GM19035 (cell line): Measurements from ENCODE around the gene GUCA1A.
"Not testable (repeated sequence)": the region's sequence is repeated elsewhere in the genome, so short reads cannot be mapped to it uniquely, and the experiment has no call there.

ENCODE experiments used
- ATAC-seq: cut with Tn5 transposase; IDR thresholded peaks from one replicate; pipeline ENCODE4 v1.9.1; 2021; ENCODE audit not compliant: unreplicated experiment

Gene GUCA1A

DNA sequence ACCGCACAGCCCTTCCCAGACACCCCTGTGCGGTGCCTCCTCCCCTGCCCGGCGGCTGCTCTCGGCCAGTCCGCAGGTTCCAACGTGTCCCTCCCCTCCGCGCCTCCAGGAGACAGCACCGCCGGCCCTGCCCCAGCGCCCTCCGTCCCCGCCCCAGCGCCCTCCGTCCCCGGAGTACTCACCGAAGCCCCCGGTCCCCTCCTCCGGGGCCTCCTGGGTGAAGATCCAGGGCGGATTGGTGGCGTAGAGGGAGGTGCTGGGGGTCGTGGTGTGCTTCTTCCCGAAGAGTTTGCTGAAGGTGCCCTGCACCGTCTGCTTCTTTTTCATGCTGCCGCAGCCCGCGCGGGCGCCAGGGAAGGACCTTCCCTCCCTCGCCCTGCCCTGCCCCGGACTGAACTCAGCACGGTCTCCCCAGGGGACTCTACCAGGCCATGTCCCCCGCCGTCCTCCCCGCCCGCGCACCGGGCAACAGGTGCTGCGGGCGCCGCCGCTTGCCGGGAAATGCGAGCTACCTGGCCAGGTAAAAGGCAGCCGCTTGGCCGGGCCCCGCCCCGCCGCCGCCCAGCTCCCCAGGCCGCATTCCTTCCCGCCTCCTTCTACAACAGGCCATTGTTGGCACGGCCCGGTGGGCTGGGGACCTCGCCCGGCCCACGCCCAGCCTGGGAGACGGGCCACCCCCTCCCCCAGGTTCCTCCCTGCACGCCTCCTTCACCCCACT lies 30.9 kb upstream of the GUCA1A start, which contains the start of gene C6orf132:
Gene C6orf132 (minus strand): TSS at position 503 of the 718 bp plus-strand sequence. CDS start 176 bp downstream, at position 327.
- no peak for ATAC-seq

DNA sequence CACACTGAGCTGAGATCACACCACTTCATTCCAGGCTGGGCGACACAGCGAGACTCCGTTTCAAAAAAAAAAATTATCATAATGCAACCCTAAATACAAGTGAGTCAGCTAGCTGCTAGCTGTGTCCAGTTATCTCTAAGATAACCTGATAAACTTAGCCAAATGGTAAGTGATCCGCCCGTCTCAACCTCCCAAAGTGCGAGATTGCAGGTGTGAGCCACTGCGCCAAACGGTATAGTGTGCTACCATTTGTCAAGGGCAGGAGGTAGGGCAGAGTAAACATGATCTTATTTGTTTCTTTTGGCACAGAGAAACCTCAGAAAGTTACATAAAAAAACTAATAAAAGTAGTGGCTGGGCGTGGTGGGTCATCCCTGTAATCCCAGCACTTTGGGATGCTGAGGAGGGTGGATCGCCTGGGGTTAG lies 26.0 kb upstream of the GUCA1A start:
- no peak for ATAC-seq

DNA sequence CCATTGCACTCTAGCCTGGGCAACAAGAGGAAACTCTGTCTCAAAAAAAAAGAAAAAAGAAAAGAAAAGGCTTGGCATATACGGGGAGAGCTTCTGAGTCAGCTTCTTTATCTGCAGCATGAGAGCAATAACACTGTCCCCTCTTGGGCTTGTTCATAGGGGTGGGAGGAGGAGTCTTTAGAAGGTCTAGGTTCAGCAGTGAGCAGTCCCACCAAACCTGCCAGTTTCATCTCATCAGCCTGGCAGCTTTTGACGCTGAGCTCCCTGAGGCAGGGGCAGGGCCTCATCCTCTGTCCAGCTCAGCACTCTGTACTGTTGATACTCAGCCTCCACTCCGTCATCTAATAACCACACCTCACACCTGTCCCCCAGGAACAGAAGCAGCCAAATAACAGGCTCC lies 25.1 kb upstream of the GUCA1A start:
- no peak for ATAC-seq

DNA sequence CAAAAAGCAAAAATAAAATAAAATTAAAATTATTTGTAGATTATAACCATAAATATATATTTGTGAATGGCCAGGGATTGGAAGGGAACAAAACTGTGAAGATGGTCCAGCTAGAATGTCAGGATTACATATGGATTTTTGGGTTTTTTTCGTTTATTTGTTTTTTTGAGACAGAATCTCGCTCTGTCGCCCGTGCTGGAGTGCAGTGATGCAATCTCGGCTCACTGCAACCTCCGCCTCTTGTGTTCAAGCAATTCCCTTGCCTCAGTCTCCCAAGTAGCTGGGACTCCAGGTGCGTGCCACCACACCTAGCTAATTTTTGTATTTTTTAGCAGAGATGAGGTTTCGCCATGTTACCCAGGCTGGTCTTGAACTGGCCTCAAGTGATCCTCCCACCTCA lies 22.9 kb upstream of the GUCA1A start:
- ATAC-seq: no peak

DNA sequence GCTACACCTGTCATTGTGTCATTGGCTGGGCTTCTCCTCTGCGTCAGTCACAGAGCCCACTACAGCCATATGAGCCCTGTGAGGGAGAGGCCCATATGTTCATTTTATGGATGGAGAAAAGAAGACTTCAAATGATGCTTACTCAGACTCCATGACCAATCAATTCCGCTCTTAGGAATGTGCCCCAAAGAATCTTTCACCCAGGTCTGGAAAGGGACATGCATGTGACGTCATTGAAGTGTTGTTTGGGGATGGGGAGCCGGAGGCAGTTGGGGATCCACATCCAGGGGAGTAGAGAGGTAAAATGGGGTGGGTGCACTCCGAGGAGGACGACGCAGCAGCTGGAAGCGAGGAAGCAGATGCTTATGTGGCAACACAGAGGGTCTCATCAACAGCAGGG lies 21.1 kb upstream of the GUCA1A start:
- no peak for ATAC-seq

DNA sequence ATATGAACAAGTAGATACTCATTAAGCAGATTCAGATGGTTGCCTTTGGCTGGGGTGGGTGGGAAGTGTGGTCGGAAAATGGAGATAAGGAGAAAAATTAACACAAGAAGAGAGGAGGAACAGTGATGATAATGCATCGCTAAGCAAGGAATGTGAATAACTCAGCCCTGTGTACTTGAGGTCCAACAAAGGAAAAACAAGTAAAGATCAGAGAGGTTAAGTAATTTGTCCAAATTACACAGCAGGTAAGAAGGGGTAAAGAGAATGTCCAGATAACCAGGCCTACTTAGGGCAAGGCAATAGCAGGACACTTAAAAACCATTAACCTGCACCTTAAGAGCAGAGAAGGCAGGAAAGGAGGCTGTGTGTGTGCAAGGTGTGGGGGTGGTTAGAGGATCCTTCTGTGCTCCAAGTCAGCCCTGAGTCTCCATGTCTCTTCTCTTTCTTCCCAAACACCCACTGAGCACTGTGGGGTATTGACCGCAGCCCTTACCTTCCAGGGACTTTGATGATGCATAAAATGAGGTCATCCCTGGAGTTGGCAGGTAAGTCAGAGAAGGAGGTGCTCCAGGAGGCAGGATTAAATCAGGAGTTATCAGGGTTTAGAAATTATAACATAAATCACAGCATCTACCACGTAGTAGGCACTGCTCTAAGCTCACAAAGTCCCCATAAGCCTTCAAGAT lies 20.5 kb upstream of the GUCA1A start:
- ATAC-seq: not testable (repeated sequence)

DNA sequence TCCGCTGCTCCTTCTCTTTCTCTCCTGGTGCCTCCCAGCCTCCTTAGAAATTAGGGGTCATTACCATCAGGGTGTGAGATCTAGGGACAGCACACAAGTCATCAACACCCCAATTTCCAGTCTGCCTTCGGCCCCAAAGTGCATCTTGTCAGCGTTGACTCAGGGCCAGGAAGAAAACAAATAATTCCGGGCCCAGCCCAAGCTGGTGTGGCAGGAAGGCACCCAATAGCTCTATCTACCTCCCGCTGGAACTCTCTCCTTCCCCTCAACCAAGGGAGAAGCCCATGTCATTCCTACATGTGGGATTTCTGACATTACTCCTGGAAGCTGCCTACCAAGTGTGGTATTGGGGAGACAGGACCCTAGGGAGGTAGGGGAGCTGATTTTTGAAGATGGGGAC lies 19.2 kb upstream of the GUCA1A start:
- no peak for ATAC-seq

DNA sequence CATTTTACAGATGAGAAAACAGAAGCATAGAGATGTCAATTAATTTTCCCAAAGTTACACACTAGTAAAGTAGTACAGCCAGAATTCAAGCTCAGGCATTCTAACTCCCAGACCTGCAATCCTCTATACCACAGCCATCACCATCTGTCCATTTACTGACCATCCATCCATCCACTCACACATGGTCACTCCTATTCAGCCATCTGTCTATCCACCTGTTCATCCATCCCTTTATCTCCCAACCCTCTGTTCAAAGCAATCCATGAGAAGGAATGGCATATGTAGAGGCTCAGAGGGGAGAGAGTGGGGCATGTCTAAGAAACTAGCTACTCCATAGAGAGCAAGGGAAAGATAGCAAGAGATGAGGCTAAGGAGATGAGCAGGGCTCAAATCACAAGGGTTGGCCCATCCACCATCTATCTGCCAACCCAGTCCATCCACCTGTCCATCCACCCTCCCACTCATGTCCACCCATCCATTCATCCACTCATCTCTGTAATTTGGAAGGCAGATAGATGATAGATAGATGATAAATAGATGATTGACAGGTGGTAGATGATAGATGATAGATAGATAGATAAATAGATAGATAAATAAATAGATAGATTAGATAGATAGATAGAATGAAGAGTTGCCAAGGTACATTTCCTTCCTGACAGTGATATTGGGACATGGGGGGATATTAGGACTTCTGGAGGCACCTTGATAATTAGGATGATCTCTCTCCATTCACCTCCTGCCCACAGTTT lies 18.5 kb upstream of the GUCA1A start:
- no peak for ATAC-seq

DNA sequence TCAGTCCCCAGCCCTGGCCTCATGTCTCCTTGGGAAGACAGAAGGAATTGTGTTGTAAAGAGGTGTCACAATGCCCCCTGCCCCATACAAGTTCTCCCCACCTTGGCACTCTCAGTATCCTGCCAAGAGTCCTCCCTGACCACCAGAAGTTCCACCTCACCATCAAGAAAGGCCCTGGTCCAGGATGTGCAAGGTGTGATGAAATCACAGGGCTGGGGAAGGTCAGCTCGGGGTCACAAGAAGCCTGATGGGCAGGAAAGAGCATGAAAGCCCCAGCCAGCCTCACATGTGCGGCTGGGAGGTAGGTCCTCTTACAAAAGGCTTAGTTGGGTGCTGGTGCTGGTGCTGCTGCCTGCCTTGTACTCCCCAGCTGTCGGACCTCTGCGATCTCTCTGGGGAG lies 17.9 kb upstream of the GUCA1A start:
- no peak for ATAC-seq

DNA sequence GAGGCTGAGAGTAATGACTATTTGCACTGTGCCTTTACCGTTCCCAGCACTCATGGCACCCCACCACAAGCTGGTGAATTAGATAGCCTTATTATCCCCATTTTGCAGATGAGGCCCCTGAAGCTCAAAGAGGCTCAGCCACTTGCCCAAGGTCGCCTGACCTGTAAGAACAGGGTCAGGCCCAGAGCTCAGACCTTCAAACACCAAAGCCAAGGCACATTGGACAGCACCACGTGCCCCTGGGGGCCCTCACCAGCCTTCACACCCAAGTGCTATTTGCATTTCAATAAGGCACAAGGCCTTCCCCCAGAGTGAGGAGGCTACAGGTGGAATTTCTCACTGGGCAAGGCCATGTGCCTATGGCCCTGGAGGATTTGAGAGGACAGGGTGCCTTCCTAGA lies 16.5 kb upstream of the GUCA1A start:
- no peak for ATAC-seq

DNA sequence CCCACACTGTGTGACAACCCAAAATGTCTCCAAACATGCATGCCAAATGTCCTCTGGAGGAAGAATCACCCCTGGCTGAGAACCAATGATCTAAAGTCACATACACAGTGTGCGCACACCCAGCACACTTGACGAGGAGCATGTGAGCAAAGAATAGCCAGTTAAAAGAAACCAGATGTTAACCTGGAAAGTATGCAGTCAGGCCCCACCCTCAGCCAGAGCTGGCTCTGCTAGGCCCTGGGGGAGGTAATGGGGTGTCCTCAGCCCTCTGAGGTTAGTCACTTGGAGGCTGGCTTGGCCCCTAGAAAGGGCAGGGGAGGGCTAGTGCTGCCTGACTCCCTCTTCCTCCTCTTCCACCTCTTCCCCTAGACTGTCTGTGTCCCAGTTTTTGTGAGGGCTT lies 15.2 kb upstream of the GUCA1A start:
- no peak for ATAC-seq

DNA sequence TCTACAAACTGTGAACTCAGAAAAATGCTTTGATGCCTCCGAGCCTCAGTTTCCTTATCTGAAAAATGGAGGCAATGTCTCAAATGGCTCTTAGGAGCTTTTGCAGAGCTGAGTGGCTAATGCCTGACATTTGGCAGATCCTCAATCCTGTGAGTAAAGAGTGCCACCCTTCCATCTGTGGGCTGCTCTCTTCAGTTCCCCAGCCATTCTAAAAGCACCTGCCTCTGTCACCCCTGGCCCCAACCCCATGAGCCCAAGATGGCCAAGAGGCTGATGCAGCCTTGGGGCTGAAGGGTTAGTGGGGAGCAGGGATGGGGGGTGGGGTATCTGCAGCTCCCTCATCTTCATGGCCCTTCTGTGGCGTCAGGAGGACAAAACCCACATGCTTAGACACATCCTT lies 14.5 kb upstream of the GUCA1A start:
- ATAC-seq: no peak

DNA sequence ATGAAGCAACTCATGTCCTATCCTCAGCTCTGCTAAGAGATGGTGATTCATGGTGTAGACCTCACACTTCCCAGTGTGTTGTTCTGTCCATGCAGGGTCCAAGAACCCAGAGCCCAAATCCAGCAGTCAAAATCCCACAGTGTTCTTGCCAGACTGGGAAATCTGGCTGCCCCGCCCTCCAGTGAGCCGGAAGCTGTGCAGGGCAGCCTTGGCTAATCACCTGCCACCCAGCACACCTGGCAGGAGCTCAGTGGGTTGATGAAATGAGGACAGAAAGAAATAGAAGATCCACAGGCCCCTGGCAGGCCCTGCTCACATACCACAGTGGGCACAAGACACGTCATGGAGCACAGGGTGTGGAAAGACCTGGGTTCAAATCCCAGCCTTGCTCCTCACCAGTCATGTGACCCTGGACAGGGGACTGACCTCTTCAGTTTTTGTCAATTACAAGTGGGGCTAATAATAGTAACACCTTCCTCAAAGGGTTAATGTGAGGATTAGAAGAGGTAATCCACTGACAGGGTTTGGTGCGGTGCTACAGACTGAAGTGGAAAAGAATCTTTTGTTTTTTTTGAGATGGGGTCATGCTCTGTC lies 13.6 kb upstream of the GUCA1A start:
- no peak for ATAC-seq

DNA sequence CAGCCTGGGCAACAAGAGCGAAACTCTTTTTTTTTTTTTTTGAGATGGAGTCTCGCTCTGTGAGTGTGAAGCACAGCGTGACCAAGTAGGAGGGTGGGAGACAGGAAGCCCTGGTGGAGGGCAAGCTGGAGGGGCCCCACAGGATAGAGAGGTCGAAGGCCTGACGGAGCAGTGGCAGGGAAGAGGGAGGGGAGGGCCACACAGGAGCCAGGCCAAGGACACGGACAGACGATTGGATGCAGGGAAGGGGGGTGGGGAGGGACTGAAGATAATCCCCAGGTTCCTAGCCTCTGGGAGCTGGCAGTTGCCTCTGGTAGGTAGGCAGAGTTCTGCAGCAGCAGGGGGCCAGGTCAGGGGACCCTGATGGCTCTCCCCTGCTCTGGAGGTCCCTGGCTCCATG lies 10.8 kb upstream of the GUCA1A start:
- no peak for ATAC-seq

DNA sequence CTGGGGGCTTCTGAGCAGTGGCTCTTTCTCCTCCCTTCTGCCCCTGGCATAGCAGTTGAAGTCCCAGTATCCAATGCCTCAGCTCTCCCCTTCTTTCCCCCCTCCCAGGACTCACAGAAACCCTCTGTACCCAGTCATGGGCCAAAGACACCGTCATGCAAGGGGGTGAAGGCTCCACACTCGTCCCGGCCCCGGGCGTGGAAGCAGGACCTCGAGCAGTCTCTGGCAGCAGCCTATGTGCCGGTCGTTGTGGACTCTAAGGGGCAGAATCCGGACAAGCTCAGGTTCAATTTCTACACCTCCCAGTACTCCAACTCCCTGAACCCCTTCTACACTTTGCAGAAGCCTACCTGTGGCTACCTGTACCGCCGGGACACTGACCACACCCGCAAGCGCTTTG lies 10.4 kb upstream of the GUCA1A start:
- no peak for ATAC-seq

DNA sequence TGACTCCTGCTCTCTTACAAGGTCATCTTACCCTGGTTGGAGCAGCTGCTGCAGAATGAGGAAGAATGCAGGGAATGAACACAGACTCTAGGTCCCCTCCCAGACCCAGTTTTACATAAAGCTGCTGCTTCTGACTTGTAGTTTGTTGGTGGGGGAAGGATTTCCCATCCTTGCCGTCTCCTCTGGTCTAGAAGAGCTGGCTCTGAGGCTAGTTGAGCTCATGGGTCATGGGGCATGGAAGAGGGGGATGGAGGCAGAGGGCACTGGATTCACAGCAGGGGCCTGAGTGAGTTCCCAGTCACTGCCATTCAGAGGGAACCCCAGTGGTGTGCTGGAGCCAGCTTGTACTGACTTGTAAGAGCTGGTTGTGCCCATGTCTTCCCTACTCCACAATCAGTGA lies 9.2 kb upstream of the GUCA1A start:
- ATAC-seq: no peak

DNA sequence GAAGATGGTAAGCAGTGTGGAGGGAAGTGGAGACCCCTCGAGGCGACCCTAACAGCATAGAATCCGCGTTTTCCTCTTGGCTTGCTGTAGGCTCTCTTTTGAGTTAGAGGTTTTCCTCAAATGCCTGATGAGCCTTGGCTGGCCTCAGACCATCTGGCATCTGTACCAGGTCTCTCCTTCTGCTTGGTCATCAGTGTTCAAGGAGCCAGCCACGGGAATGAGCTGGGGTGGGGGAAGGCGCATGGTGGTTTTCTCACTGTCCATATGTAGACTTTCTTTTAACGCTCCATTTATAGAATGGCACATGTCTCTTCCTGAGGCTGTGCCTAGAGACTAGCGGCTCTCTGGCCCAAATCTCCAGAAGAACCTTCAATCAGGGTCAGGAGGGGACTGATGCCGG lies 8.1 kb upstream of the GUCA1A start:
- ATAC-seq: no peak

DNA sequence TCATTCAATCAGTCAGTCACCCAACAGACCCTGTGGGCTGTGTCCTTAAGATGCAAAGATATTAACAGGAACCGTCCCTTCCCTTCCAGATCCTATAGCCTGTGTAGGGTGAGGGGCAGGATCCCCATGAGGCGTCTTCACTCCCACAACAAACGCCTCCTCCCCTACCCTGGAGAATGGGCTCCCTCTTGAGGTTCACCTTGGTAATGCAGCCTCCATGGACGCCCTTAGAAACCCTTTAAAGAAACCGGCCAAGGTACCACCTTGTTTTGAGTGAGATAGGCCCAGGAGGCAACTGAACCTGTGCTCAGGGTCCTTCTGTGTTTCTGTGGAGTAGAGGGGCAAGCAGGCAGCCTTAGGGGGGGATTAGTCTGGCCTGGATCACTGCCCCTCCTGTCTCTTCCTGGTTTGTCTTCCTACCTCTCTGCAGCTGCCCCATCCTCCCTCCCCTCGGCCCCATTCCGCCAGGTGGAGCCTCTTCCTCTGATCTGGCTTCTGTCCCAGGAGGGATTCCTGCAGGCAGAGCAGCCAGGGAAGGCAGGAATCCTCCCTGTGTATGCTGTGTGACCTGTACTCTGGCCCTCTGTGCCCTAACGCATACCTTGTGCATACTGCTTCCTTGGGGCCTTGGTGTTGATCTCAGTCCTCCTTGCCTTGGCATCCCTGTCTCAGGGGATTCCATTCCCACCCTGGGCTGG lies 6.6 kb upstream of the GUCA1A start:
- ATAC-seq: no peak

DNA sequence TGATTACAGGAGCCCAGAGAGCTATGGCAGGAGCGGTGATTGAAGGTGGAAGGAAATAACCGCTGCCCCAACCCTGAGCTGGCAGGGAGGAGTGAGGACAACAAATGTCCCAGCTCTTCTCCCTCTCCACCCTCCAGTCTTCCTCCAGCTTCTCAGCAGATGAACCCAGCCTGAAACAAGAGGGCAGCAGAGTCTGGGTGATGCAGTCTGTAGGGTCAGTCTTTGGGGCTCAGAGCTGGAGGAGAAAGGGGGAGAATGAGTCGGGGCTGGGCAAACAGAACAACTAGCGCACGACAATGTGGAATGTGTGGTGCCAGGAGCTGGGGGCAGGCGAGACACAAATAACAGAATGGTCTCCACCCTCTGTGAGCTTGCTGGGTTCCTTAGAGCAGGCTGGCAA lies 4.5 kb upstream of the GUCA1A start:
- ATAC-seq: no peak

DNA sequence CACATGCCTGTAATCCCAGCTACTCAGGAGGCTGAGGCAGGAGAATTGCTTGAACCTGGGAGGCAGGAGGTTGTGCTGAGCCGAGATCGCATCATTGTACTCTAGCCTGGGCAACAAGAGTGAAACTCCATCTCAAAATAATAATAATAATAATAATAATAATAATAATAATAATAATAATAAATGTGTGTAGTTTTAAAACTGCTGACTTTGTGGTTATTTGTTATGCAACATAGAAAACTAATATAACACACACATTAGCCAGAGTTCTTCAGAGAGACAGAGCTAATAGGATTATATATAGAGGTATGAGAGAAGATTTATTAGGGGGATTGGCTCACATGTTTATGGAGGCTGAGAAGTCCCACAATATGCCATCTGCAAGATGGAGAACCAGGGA lies 3.4 kb upstream of the GUCA1A start:
- ATAC-seq: not testable (repeated sequence)
